K562 (cell line): ENCODE data around the gene ICE2. TPM values are rescaled to one million over a fixed set of nuclear protein-coding genes. Genes with fewer than 3 reads are reported as not detected.
A peak's percentile ranks its signal among the peaks of the same experiment; 100 is the strongest.

ENCODE experiments used
- FOS ChIP-seq: IDR thresholded peaks from 3 replicates; pipeline ENCODE4 v1.6.1; 2011; ENCODE audit not compliant: insufficient read length; ENCODE audit errors: extremely low read depth
- ID3 ChIP-seq, 2 experiments: fragments of 250-450 bp in 1 of 2; fragments of 450-650 bp in 1 of 2; sonication (Bioruptor Pico) in 1 of 2; IDR thresholded peaks; 2 replicates each; pipeline versions ENCODE4 v1.6.1 to v1.8.0; 2016 to 2021; ENCODE audit warnings: mild to moderate bottlenecking in 2 of 2, moderate library complexity in 2 of 2, missing compliant biosample characterization in 1 of 2, missing genetic modification characterization in 1 of 2
- MTA3 ChIP-seq: fragments of 450-650 bp; formaldehyde crosslinking; IDR thresholded peaks from 2 replicates; pipeline ENCODE4 v1.6.1; 2017; ENCODE audit warnings: mild to moderate bottlenecking, borderline replicate concordance
- RBM15 ChIP-seq: fragments of 200-400 bp; formaldehyde crosslinking; IDR thresholded peaks from 2 replicates; pipeline ENCODE4 v1.6.1; 2018; ENCODE audit warnings: mild to moderate bottlenecking, low read length, moderate library complexity; ENCODE audit not compliant: insufficient read depth
- RREB1 ChIP-seq: fragments of 250-450 bp; sonication (Bioruptor Pico); IDR thresholded peaks from 2 replicates; pipeline ENCODE4 v1.4.0; 2020
- ZBTB49 ChIP-seq: sonication (generic); formaldehyde crosslinking; IDR thresholded peaks from 2 replicates; pipeline ENCODE4 v1.8.0; 2022; ENCODE audit warnings: missing genetic modification reagents, mild to moderate bottlenecking, borderline replicate concordance
- ZNF318 ChIP-seq, 2 experiments: fragments of 450-650 bp; IDR thresholded peaks; 2 replicates each; pipeline ENCODE4 v1.6.1; 2016; ENCODE audit warnings: mild to moderate bottlenecking in 2 of 2, borderline replicate concordance in 1 of 2, low read depth in 1 of 2, moderate library complexity in 1 of 2
- ZNF354B ChIP-seq: fragments of 250-450 bp; sonication (Bioruptor Pico); IDR thresholded peaks from 2 replicates; pipeline ENCODE4 v1.4.0; 2020
- polyA plus RNA-seq, 8 experiments: library from polyadenylated mRNA; depleted of rRNA in 4 of 8; stranded (reverse) in 5 of 8; unstranded in 3 of 8; fragments of >200 nt; fragmentation: Nextera tagmentation in 2 of 8; fragmentation: Illumina TruSeq in 1 of 8; extraction: Ambion mirVana in 2 of 8; extraction: Trizol in 1 of 8; gene quantifications; 2 replicates each; pipeline versions ENCODE4 v1.2.1 to v1.2.3, GENCODE V29; 2011 to 2014; ENCODE audit warnings: inconsistent platforms in 1 of 8, missing spikeins in 1 of 8
- total RNA-seq, 7 experiments: library from RNA; depleted of rRNA in 6 of 7; stranded (reverse); fragments of >200 nt in 6 of 7; fragmentation: Illumina TruSeq in 2 of 7; extraction: Trizol in 2 of 7; gene quantifications; 2 replicates each; pipeline versions ENCODE4 v1.2.1 to v1.2.3, GENCODE V29; 2011 to 2021; ENCODE audit warnings: low replicate concordance in 1 of 7

The ICE2 gene
- total and polyA plus RNA-seq, 9 of the 15 experiments (the other 6 are each of a cell fraction or from before 2014, with no cell fraction given), result 21.8 to 87.9 (median 58.1) TPM

- no peak for TF ChIP-seq RREB1 (CRISPR knock-in tag)
- TF ChIP-seq RBM15, result no peak
- TF ChIP-seq ZNF318 (IDR thresholded peaks at IDR 0.05; ENCODE audit: borderline replicate concordance in 1 of 2, low read depth in 1 of 2), result no peak
- TF ChIP-seq FOS, result no peak
- no peak for TF ChIP-seq ID3 (CRISPR knock-in tag; IDR thresholded peaks at IDR 0.05)
- no peak for TF ChIP-seq ID3 (tag; IDR thresholded peaks at IDR 0.05)
- TF ChIP-seq MTA3, result peak; percentile 96
- TF ChIP-seq ZBTB49, result no peak
- TF ChIP-seq ZNF354B (CRISPR knock-in tag), result no peak
Measured at GRCh38 chr15:60478566-60479360, at the start of gene ICE2 (continued).
